HG03571 (cell line): Measurements from ENCODE around the gene MPHOSPH9.

Source experiments
- ATAC-seq: cut with Tn5 transposase; IDR thresholded peaks from one replicate; pipeline ENCODE4 v1.9.1; 2021; ENCODE audit not compliant: unreplicated experiment

The MPHOSPH9 gene

GRCh38 chr12:123106640-123107359, 126.1 kb downstream of the MPHOSPH9 start:
- ATAC-seq = no peak

- ATAC-seq = no peak
Measured at GRCh38 chr12:123105211-123105826, 127.6 kb downstream of the MPHOSPH9 start.

GRCh38 chr12:123104809-123105208, 128.1 kb downstream of the MPHOSPH9 start:
- no peak for ATAC-seq
